HEK293 (cell line): ENCODE results near the gene CNPY1.

Experiments used
- ZIC2 ChIP-seq: fragments of 450-650 bp; formaldehyde crosslinking; IDR thresholded peaks from 2 replicates; pipeline ENCODE4 v1.5.1; 2016; ENCODE audit warnings: missing biosample characterization, missing genetic modification characterization
- ZNF112 ChIP-seq: fragments of 450-650 bp; formaldehyde crosslinking; IDR thresholded peaks from 2 replicates; pipeline ENCODE4 v1.5.0; 2017; ENCODE audit warnings: missing biosample characterization, missing genetic modification characterization
- ZNF670 ChIP-seq: fragments of 450-650 bp; formaldehyde crosslinking; IDR thresholded peaks from 2 replicates; pipeline ENCODE4 v1.5.1; 2016; ENCODE audit warnings: missing biosample characterization, missing genetic modification characterization, low read depth
- TF ChIP-seq, protein P1 (sequence below): fragments of 450-650 bp; formaldehyde crosslinking; IDR thresholded peaks from 2 replicates; pipeline ENCODE4 v1.5.1; 2016; ENCODE audit warnings: missing biosample characterization, missing genetic modification characterization
- TF ChIP-seq, protein P2 (sequence below): fragments of 450-650 bp; formaldehyde crosslinking; IDR thresholded peaks from 2 replicates; pipeline ENCODE4 v1.5.1; 2016; ENCODE audit warnings: missing biosample characterization, missing genetic modification characterization

DNA sequence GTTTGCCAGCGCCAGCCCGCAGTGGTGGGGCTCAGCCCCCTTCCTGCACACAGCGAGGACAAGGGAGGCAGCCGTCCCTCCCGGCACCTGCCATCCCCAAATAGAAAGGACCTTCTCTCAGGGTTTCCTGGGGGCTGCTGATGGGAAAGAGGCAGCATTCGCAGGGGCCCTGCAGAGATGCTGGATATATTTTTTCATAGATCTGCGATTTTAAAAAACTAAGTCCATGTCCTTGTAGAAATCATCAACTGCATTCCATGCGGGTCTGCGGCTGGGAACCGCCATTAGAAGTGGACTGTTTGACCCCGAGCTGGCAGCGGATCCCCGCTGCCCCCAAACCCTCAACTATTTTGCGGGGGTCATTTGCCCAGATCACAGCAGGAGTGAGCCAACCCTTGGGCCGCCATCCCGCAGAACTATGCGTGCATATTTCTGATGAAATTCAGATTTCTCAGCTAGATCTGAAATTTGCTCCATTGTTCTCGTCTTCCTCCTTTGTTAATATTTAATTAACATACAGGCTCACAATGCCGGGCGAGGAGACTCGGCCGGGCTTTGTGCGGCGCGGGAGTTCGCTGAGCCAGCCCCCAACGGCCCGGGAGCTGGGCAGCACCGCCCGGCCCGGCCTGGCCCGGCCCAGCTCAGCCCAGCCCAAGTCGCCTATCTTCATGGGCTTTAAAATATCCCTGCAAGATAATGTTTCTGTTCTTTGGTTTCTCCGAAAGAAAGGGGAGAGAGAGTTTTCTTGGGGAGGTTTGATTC is 86.5 kb downstream of the CNPY1 start:
- TF ChIP-seq ZIC2 (no peak), ZNF112 (tag by site-specific recombination) (no peak), ZNF670 (tag by site-specific recombination) (no peak)
- TF ChIP-seq, protein P1, sequence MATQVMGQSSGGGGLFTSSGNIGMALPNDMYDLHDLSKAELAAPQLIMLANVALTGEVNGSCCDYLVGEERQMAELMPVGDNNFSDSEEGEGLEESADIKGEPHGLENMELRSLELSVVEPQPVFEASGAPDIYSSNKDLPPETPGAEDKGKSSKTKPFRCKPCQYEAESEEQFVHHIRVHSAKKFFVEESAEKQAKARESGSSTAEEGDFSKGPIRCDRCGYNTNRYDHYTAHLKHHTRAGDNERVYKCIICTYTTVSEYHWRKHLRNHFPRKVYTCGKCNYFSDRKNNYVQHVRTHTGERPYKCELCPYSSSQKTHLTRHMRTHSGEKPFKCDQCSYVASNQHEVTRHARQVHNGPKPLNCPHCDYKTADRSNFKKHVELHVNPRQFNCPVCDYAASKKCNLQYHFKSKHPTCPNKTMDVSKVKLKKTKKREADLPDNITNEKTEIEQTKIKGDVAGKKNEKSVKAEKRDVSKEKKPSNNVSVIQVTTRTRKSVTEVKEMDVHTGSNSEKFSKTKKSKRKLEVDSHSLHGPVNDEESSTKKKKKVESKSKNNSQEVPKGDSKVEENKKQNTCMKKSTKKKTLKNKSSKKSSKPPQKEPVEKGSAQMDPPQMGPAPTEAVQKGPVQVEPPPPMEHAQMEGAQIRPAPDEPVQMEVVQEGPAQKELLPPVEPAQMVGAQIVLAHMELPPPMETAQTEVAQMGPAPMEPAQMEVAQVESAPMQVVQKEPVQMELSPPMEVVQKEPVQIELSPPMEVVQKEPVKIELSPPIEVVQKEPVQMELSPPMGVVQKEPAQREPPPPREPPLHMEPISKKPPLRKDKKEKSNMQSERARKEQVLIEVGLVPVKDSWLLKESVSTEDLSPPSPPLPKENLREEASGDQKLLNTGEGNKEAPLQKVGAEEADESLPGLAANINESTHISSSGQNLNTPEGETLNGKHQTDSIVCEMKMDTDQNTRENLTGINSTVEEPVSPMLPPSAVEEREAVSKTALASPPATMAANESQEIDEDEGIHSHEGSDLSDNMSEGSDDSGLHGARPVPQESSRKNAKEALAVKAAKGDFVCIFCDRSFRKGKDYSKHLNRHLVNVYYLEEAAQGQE (tag by site-specific recombination): no peak
- TF ChIP-seq, protein P2, sequence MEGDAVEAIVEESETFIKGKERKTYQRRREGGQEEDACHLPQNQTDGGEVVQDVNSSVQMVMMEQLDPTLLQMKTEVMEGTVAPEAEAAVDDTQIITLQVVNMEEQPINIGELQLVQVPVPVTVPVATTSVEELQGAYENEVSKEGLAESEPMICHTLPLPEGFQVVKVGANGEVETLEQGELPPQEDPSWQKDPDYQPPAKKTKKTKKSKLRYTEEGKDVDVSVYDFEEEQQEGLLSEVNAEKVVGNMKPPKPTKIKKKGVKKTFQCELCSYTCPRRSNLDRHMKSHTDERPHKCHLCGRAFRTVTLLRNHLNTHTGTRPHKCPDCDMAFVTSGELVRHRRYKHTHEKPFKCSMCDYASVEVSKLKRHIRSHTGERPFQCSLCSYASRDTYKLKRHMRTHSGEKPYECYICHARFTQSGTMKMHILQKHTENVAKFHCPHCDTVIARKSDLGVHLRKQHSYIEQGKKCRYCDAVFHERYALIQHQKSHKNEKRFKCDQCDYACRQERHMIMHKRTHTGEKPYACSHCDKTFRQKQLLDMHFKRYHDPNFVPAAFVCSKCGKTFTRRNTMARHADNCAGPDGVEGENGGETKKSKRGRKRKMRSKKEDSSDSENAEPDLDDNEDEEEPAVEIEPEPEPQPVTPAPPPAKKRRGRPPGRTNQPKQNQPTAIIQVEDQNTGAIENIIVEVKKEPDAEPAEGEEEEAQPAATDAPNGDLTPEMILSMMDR: no peak
